HuH-7 (cell line): ENCODE data around the gene PALM.
A peak's percentile ranks its signal among the peaks of the same experiment; 100 is the strongest.
"Not testable (repeated sequence)": the region's sequence is repeated elsewhere in the genome, so short reads cannot be mapped to it uniquely, and the experiment has no call there.

ENCODE experiments used
- DNase-seq: peaks from one replicate; pipeline ENCODE4 v3.0.0; 2011; ENCODE audit warnings: low spot score

PALM gene, protein sequence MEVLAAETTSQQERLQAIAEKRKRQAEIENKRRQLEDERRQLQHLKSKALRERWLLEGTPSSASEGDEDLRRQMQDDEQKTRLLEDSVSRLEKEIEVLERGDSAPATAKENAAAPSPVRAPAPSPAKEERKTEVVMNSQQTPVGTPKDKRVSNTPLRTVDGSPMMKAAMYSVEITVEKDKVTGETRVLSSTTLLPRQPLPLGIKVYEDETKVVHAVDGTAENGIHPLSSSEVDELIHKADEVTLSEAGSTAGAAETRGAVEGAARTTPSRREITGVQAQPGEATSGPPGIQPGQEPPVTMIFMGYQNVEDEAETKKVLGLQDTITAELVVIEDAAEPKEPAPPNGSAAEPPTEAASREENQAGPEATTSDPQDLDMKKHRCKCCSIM

DNA sequence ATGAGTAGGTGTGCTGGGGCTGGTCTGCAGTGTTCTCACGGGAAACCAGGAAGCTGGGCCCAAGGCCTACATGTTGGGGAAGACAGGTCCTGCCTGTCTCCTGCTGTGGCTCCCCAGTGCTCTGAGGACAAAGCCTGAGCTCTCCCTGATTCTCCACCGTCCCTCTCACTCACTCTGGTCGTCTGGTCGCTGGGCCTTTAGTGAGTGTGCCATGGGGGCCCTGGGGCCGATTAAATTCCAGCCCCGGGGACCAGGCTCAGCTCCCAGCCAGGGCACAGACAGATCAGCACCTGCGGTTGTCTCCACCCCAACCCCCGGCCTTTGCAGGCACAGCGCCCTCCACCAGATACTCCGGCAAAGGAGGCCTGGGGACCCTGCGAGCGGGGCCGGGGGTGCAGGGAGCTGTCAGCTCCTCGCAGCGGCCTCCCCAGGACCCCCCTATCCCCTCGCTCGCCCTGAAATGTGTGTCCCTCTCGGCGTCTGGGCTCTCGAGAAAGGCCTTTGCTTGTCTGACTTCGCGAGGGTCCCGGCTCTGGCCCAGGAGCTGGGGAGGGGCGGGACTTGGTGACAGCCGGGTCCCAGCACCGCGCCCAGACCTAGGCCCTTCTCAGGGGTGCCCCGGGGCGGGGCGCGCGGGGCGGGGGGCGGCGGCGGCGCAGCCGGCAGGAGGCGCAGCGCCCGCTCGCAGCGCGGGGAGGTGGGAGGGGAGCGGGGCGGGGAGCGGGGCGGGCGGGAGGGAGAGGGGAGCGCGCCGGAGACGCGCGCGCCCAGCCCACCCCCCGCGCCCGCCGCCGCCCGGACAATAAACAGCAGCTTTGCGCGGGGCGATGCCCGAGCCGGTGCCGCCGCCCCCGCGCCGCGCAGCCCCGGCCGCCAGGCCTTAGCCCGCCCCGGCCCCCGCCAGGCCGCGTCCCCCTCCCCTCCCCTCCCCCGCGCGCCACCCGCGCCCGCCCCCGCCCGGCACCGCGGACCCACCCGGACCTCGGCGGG lies at the start of gene PALM:
Gene PALM, plus strand, starts transcription at position 782 of the 990 bp plus-strand sequence. CDS start 212 bp downstream, outside the sequence.
- DNase-seq: peak; percentile 48

DNA sequence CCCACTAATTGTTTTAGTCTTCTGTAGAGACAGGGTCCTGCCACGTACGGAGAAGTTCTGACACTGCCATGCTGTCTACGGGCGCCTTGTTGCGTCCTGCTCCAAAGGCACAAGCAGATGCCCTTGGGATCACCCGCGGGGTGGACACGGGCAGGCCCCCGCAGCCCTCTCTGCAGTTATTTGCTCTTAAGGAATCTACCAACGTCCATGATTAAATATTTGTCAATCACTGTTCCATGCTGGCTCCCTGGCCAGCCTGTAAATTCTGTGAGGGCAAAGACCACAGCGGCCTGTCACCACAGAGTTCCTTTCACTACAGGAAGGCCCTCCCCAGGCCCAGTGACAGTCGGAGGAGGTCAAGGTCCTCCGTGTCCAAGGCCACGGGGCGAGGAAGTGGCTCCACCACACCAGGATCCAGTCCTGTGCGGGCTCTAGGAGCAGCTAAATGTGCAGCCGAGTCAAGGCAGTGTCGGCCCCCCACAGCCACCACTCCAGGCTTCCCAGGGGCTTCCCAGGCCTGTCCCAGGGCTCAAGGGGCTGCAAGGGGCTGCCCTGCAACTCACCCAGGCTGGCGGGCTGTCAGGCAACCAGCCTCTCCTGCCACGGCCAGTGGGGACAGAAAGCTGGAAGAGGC lies 47.8 kb upstream of the PALM start:
- DNase-seq: peak; percentile 58

GRCh38 chr19:661427-662196 lies 47.1 kb upstream of the PALM start:
- peak; percentile 43 for DNase-seq

DNA sequence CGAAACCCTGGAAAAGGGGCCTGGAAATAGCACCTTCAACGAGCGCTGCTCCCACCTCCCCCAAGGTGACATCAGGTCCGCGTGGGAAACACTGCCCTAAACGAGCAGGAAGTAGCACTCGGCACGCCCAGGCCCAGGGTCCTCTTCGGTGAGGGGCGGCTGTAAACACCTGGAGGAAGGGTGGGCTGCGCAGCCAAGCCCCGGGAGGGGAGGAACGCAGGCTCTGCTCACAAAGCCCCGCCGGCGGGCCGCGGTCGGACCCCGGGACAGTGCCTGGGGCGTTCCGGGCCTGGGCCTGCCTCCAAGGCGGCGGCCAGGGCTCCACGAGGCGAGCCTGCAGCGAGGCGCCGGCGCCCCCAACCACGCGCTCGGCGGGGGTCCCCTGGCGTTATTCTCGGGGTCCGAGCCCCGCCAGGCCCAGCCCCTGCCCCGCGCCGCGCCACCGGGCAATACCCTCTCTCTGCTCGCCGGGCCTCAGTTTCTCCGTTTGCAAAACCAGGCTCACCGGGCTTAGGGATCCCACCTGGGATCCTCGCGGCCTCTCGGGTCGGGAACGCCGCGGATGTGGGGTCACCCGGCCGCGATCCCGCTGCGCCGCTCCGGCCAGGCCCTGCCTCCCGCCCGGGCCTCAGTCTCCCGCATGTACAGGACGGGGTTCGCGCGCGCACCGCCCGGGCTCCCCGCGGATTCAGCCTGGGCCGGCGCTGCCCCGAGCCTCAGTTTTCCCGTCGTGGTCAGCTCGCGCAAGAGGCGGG lies 46.4 kb upstream of the PALM start:
- peak; percentile 63 for DNase-seq

- peak; percentile 86 for DNase-seq
These were observed 45.6 kb upstream of the PALM start, which contains the start of gene RNF126 for GRCh38 chr19:662962-663681. Gene RNF126 (minus strand): TSS chr19:663214. CDS start chr19:663121, 93 bp downstream.

GRCh38 chr19:663682-664117 lies 45.0 kb upstream of the PALM start:
- no peak for DNase-seq

GRCh38 chr19:664913-665443 lies 43.8 kb upstream of the PALM start:
- peak; percentile 94 for DNase-seq

DNA sequence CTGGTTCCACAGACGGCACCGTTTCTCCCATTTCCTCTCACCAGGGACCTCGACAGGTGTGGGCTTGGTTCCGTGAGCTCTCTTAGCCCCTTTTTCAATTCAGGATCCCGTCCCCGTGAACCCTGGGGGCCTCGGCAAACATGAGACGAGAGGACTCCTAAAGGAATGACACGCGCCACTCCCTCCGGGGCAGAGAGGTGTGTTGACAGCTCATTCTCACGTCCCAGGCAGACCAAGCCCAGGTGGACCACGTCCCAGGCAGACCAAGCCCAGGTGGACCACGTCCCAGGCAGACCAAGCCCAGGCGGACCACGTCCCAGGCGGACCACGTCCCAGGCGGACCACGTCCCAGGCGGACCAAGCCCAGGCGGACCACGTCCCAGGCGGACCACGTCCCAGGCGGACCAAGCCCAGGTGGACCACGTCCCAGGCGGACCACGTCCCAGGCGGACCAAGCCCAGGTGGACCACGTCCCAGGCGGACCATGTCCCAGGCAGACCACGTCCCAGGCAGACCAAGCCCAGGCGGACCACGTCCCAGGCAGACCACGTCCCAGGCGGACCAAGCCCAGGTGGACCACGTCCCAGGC lies 41.7 kb upstream of the PALM start:
- DNase-seq: not testable (repeated sequence)

GRCh38 chr19:668675-669434 lies 39.9 kb upstream of the PALM start:
- DNase-seq: not testable (repeated sequence)

GRCh38 chr19:670609-671075 lies 38.1 kb upstream of the PALM start:
- no peak for DNase-seq

GRCh38 chr19:674282-675151 lies 34.2 kb upstream of the PALM start:
- DNase-seq: no peak

- DNase-seq: no peak
These were observed 32.8 kb upstream of the PALM start for GRCh38 chr19:676007-676338.

GRCh38 chr19:676339-677105 lies 32.2 kb upstream of the PALM start, which contains the start of gene FSTL3:
Gene FSTL3 (plus strand): TSS chr19:676392. CDS start chr19:676424, 32 bp downstream.
- no peak for DNase-seq

- no peak for DNase-seq
These were observed 31.5 kb upstream of the PALM start for GRCh38 chr19:677201-677600.

DNA sequence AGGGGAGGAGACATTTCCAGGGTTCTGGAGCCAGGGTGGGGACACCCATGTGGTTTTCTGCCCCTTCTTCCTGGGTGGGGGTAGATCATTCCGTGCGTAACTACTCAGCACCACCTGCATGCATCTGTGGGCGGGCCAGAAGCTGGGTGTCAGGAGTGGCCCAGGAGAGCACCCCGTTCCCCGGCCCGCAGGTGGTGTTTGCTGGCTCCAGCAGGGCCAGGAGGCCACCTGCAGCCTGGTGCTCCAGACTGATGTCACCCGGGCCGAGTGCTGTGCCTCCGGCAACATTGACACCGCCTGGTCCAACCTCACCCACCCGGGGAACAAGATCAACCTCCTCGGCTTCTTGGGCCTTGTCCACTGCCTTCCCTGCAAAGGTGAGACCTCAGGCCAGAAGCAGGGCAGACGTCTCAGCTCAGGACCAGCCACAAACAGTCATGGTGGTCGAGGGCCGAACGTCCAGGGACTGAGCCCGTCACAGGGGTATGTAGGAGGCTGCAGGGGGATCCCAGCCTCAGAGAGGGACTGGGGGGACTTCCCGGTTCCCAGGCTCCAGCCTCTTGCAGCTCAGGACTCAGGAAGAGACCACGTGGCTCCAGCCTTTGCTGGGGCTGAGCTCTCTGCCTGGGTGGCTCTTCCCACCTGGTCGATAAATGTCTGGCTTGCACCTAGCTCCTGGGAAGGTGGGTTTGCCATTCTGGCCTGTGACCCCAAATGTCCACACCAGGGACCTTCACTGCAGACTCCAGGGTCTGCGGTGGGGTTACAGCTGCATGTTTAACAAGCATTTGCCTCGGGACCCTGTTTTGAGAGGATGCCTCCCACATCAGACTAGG lies 30.9 kb upstream of the PALM start:
- DNase-seq: no peak
